HG03039 (cell line): ENCODE results near the gene HRH2.
"Not testable (repeated sequence)": the region's sequence is repeated elsewhere in the genome, so short reads cannot be mapped to it uniquely, and the experiment has no call there.

Experiments used
- ATAC-seq: cut with Tn5 transposase; IDR thresholded peaks from one replicate; pipeline ENCODE4 v1.9.1; 2021; ENCODE audit warnings: mild to moderate bottlenecking, moderate library complexity; ENCODE audit not compliant: unreplicated experiment

HRH2 gene

DNA sequence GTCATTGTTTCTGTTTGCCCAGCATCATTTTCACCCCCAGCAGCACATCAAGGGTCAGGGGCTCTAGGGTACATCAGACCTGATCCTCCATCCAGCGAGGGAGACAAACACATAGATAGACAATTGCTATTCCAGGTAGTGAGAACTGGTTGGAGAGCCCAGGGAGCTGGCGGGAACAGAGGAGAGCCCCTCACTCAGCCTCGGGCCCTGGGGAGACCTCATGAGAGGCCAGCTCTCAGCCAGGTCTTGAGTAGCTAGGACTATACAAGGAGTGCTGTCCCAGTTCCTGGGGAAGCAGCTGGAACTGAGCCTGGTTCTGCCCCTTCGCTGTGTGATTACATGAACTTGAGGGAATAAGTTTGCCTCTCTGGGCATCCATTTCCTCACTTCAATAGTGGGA lies 80.3 kb downstream of the HRH2 start:
- no peak for ATAC-seq

DNA sequence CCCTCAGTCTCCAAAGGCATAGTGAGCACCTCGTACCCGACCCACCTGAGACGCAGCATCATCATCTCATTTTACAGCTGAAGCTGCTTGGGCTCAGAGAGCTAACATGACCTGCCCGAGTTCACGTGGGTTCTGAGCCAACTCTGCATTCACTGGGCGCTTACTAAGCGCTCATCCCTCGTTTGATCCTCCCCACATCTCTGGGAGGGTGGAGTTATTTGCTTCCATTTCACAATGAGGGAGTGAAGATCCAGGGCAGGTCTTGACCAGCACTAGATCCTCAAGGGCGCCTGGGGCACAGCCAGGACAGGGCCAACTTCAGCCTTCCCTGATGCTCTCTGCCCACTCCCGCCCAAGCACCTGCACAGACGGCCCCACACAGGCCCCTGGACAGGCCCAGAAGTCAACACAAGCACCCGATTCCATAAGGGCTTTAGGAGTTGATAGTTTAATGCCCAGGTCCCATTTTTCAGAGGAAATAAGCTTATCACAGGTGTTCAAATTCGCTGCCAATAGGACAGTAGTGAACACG lies 80.8 kb downstream of the HRH2 start:
- no peak for ATAC-seq

GRCh38 chr5:175740014-175740413 lies 82.1 kb downstream of the HRH2 start:
- no peak for ATAC-seq

DNA sequence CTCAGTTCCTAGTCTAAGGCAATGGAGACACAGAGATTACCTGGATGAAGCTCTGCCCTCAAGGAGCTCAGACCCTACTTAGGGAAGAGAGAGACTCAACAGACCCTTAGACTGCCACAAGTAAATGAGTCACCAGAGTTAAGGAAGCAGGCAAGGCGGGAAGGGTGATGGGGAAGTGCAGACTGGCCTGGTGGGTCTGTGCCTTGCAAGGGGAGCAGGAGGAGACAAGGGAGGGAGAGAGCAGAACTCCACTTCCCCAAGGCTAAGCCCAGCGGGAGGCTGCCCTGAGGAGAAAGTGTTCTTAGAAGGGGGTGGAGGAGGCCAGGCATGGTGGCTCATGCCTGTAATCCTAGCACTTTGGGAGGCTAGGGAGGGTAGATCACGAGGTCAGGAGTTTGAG lies 83.7 kb downstream of the HRH2 start:
- ATAC-seq: no peak

DNA sequence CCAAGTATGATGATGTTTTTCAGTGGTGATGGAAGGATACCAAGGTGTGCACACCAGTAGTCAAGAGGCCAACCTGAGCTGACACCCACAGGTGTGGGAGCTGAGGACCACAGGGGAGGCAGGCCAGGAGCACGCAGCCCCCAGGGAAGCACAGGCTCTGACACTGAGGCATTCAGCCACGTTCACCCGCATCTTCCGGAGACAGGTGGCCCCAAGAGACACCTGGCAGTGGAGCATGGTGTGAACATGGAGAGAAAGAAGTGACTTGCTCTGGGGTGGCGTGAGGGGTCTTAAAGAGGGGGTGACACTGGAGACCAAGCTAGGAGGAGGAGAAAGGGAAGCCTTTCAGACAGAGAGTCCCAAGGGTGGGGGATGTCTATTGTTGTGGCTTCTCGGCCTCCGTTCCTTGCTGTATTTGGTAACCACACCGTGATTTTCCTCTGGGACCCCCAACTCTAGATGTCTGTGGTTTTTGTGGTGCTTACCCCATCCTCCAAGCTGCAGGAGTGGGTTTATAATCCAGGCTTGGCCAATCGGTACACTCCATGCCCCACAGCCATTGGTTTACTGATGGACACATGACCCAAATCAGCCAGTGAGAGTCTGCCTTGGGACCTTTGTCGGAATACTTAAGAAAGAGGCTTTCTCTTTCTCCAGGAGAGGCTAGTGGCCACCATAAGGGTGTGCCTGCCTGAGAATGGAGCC lies 84.6 kb downstream of the HRH2 start:
- ATAC-seq: no peak

- no peak for ATAC-seq
Measured at GRCh38 chr5:175743676-175744210, 85.9 kb downstream of the HRH2 start.

DNA sequence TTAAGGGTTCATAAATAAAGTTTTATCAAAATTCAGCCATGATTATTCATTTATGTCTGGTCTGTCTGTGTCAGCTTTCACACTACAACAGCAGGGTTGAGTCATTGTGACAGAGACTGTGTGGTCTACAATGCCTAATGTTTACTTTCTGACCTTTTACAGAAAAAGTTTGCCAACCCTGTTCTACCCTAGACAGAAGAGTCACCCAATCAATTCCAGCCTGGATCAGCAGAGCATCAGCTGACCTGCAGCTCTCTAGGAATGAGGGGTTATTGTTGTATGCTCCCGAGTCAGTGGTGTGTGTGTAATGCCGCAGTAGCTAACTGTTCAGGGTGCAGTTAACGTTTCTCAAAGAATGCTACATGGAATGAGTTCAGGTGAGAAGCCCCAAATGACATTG lies 87.3 kb downstream of the HRH2 start:
- ATAC-seq: no peak

DNA sequence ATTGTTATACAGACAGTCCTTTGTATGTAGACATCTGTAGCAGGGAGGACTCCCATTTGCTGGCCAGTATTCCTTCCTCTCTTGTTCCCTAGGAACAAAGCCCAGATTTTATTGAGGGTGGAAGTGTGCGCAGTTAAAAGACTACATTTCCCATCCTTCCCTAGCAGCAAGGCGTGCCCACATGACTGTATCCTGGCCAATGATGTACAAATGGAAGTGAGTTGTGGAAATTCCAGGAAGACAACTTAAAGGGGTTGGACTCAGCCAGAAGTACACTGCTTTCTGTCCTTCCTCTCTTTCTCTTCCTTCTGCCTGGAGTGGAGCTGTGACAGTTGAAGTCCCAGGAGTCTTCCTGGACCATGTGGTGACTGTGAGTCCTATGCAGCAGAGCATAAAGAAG lies 89.0 kb downstream of the HRH2 start:
- no peak for ATAC-seq

DNA sequence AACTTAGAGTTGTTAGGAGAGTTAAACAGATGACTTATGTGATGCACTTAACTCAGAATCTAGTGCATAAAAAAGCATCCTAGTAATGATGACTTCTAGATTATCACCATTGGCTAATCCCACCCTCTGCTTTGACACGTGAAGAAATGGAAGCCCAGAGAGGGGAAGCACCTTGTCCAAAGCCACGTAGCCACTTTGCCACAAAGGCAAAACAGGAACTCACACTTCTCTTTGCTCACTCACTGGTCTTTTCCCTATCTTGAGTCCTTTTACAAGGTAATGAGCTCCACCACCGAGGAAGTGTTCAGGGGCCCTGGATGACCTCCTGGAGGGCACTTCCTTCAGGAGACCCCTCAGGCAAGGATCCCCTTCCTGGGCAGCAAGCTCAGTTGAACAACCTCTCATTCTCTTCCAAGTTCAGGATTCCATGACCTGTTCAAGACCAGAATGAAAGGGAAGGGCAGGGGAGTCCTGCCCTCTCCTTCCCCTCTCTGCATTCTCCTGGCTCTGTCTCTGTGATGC lies 89.7 kb downstream of the HRH2 start:
- ATAC-seq: no peak

GRCh38 chr5:175748650-175749049 lies 90.8 kb downstream of the HRH2 start:
- no peak for ATAC-seq

GRCh38 chr5:175749591-175749990 lies 91.7 kb downstream of the HRH2 start:
- ATAC-seq: no peak

GRCh38 chr5:175750511-175750931 lies 92.7 kb downstream of the HRH2 start:
- no peak for ATAC-seq

- no peak for ATAC-seq
Measured at GRCh38 chr5:175751369-175751768, 93.5 kb downstream of the HRH2 start.

DNA sequence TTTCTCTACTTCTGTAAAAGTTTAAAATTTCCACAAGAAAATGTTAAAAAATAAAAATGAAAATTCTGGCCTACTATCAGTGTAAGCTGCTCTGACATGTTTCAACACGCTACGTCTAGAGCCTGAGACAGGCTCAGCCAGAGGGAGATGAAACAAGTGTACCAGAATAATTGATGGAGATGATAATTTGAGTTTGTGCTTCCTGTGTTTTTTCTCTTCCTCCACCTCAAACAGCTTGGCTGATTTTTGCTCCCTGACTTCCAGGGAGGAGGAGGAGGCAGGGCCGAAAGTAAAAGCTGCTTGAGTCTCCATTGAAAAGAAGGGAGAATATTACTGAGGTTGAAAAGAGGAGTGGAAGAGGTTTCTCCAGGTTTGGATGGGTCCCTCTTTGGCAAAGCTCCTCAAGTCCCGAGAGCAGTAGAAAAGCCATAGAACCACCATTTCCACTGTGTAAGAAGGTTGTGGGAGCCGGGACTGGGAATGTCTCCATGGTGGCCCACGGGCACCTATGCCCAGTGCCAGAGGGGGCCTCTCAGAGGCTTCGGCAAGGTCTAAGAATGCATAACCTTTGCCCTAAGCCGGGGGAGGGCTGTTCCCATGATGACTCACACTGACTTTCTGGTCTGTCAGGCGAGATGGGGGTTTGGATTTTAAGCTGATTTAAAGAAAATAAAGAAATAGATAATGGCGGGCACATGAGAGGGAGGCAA lies 95.1 kb downstream of the HRH2 start:
- no peak for ATAC-seq

- no peak for ATAC-seq
Measured at GRCh38 chr5:175753536-175754402, 95.9 kb downstream of the HRH2 start.

- not testable (repeated sequence) for ATAC-seq
Measured at GRCh38 chr5:175759991-175760390, 102.1 kb downstream of the HRH2 start.
